NCI-H510A (cell line): ENCODE measurements around the gene TEKT1.
"Not testable (repeated sequence)": the region's sequence is repeated elsewhere in the genome, so short reads cannot be mapped to it uniquely, and the experiment has no call there.

ENCODE experiments used
- DNase-seq: peaks from one replicate; lab custom pipeline; 2025; lab: John Stamatoyannopoulos, UW

Gene TEKT1

GRCh38 chr17:6815775-6816174 lies 15.8 kb downstream of the TEKT1 start:
- DNase-seq = no peak

- DNase-seq = no peak
Observed at GRCh38 chr17:6812295-6812694, 19.2 kb downstream of the TEKT1 start.

DNA sequence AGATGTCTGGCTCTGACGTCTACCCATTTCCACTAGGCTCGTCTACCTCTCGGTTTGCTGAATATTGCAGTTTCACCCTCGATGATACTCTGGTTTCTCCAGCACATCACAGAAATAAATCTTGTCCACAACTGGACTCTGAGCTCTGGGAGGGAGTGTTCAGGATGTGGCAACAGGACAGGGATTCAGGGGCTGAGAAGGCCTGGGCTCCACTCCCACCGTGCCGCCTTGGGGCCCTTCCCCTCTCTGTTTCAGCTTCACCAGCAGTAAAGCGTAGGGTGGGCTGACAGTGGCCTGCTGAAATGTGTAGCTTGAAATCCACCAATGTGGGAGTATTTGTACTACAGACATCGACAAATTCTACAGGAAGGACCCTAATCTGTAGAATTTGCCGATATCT lies 20.0 kb downstream of the TEKT1 start:
- no peak for DNase-seq

GRCh38 chr17:6800422-6801027 lies 31.0 kb downstream of the TEKT1 start:
- DNase-seq = no peak

- no peak for DNase-seq
Observed at GRCh38 chr17:6799738-6800137, 31.8 kb downstream of the TEKT1 start.

DNA sequence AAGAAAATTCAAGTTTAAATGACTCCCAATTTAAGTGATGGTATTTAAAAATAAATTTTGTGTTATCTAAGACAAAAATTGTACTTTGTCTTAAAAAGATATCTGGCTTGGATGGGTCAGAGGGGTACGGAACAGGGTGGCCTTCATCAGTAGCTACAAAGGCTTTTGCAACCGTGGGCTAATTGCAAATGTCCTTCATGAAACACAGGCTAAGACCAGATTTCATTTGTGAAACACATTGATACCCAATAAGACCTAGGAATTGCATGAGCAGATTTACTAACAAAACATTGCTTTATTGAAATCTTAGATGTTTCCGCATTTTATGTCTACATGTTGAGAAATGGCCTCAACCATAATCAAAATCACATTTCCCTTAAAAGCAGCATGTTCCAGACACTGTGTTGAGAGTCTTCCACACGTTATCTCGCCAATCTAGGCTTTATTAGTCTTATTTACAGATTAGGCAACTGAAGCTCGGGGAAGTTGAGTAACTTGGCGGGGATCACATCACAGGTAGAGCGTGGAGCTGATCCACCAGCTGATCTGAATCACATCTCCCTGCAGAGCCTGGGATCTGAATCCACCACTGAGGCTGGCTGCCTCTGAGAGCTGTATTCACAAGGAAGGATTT lies 33.7 kb downstream of the TEKT1 start:
- DNase-seq = no peak

GRCh38 chr17:6796887-6797490 lies 34.5 kb downstream of the TEKT1 start:
- no peak for DNase-seq

DNA sequence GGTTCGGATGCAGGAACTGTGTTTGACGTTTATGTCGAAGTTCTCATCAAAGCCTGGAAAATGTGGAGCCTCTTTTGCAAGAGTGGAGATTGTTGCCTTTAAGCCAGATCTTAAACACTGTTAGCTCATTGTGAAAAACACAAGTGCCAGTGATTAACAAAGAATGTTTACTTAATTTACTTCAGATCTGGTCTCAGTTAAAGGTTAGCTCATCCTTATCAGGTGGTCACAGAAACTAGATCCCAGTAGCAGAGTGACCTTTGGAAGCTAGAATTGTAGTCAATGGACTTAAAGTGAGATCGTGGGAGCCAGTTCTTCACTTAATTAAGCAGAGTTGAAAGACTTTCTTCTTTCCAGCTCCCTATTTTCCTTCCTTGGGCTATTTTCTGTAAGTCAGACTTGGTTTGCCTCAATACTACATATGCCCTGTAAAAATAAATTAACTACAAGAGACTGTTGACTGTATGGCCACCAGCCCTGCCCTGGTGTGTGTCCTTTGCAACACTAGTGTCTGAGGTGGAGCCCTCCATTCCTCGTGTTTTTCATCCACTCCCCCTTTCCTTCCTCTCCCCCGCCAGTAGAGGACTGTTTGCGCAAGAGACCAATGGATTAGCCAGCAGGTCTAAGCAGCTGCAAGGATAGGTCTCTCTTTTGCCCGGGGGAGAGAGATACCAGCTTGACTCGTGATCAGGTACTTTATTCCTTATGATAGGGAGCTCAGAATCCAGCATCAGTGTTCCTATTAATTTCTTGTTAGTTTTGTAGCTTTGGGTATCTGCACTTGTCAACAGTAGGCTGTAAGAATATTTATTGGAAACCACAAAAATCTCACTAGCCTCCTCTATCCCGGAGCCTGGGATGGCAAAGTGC lies 35.3 kb downstream of the TEKT1 start:
- DNase-seq = no peak

GRCh38 chr17:6793748-6794493 lies 37.6 kb downstream of the TEKT1 start:
- no peak for DNase-seq

GRCh38 chr17:6789146-6789545 lies 42.4 kb downstream of the TEKT1 start:
- no peak for DNase-seq

DNA sequence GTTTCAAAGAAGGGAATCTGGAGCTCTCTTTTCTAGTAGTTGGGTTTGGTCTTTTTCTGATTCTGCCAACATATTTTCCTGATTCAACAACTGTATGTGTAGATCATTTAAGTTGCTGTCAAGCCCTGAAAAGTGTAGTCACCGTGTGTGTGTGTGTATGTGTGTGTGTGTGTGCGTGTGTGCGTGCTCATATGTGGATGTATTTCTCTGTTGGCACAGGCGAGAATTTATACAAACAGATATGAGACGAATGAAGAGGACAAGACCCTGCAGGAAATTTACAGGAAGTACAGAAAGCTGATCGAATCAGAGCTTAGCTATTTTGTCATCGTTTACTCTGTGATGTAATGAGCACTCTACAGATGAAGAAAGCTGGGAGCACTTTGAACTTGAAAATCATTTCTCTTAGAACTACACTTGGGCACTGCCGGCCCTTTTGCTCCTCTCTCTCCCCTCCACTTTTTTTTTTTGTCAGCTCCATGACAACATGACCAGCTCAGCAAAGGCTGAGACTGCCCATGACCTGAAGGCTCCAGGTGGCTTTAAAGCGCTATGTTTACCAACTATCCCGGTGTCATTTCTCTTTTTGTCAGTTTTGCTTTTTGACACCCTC lies 44.3 kb downstream of the TEKT1 start:
- no peak for DNase-seq

- no peak for DNase-seq
Observed at GRCh38 chr17:6786618-6787017, 44.9 kb downstream of the TEKT1 start.

GRCh38 chr17:6782244-6782643 lies 49.3 kb downstream of the TEKT1 start:
- DNase-seq = no peak

DNA sequence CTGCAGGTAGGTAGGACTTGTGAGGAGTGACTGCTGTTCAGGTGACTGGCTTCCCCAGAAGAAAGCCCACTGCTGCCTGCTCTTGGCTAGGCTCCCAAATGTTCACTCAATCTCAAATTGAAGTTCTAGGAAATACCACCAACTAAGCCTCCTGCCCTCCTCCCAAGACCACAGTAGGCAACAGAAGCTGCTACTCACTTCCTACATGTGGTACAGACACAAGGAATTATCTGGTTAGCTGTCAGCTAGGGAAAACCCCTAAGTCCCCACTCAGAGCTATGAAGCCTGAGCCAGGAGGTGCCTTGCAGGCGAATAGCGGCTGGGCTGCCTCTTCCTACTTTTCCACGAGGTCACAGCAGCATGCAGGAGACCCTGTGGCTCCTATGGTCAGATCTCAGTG lies 50.6 kb downstream of the TEKT1 start:
- DNase-seq = no peak

DNA sequence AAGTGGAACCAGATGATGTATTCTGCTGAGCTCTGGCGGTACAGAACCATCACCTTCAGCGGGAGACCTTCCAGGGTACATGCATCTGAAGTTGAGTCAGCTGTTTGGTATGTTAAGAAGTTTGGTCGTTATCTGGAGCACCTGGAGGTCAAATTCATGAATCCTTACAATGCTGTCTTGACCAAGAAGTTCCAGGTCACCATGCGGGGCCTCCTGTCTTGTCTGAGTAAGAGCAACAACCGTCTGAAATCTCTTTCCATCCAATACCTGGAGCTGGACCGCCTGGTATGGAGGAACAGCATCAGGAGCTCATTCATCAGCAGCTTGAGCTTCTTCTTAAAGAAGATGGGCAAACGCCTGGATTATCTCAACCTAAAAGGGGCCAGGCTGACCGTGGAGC lies 51.5 kb downstream of the TEKT1 start:
- DNase-seq = no peak

DNA sequence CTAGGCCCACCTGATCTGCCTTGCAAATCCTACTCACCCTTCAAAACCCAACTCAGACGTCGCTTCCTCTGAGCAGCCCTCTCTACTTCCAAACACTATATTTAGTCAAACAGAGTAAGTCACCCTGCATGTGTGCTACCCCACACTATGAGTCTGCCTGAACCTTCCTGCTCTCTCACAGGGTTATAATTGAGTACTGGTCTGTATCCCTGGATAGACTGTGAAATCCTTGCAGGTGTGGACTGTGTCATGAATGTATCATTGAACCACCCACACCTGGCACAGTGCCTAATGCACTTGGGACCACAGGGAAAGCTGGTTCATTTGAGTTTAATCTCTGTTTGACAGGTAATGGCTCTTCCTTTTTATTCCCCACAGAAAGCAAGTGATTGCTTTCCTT lies 52.1 kb downstream of the TEKT1 start:
- DNase-seq = no peak

DNA sequence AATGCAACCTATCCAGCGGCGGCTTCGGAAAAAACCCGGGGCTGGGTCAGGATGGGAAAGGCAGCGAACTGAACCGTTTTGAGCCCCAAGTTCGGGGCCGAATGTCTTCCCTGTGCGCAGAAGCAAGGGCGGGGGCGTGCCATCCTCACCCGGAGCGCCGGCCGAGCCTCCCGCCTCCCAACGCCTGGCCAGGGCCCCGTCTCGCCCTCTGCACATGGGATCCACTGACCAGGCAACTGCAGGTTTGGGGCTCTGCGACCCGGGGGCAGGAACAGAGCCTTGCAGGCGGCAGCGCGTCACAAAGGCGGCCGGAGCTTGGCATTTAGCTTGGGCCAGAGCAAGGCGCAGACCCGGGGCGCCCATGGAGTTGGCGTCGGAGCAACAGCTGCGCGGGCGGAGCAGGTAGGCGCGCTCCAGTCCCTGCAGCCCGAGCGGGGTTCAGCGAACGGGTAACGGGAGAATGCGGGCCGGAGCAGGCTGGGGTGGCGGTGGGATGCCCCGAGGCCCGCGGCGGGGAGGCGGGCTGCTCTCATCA lies 55.6 kb downstream of the TEKT1 start, which contains the start of gene FBXO39:
Gene FBXO39, plus strand, starts transcription at position 345 of the 535 bp plus-strand sequence. CDS start 3,654 bp downstream, outside the sequence.
- no peak for DNase-seq

- DNase-seq = not testable (repeated sequence)
Observed at GRCh38 chr17:6774906-6775305, 56.6 kb downstream of the TEKT1 start.

DNA sequence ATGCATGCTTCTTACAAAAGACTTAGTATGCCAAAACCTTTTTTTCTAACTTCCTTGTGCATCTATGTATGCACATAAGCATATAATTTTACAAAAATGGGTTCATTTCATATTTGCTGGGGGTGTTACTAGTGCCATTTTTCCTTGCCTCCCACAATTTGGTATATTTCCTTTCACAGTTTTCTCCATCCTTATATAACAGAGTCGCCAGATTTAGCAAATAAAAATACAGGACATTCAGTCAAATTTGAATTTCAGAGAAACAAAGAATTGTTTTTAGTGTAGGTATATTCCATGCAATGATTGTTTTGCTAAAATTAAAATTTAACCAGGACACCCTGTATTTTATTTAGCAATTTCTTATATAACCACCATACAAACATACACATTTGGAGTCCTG lies 59.5 kb downstream of the TEKT1 start:
- DNase-seq = no peak

DNA sequence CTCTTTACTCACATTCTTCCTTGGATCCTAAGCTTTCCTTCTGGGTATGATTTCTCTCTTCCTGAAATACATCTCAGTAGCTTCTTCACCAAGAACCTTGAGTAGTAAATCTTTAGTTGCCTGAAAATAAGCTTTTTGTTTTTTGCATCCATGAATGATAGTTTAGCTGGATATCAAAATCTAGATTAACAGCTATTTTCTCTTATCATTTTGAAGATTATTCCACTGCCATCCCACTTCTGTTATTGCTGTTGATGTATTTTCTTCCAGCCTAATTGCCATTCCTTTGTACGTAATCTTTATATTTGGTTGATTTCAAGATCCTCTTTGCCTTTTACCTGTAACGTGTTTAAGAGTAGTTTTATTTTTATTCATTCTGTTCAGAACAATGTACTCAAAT lies 63.1 kb downstream of the TEKT1 start:
- no peak for DNase-seq

GRCh38 chr17:6761779-6762178 lies 69.8 kb downstream of the TEKT1 start:
- no peak for DNase-seq
